ENCODE results near the gene PODXL.

PODXL gene

DNA sequence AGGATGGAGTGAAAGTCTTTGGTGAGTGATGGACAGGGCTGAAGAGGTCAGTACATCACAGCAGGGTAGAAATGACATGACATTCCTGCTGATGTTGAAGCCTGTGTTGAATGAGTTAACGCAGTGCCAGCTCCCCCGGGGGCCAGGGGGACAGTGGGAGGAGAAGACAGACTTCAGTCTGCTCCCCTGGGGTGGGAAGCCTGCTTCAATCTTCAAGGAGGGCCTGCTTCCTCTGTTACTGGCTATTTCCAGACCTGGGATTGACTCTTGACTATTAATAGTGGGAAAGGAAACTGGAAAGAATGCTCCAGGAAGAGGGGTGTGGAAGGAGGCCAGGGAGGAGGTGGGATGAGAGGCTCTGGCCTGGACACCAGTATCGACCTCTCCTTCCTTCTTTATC is 27.2 kb downstream of the PODXL start:
- H3K27me3 ChIP-seq (ENCODE audit: insufficient read depth, low read length) = peaks cover 5% of the 10 kb centered on the region
- no peak overlapping the region for H3K27ac ChIP-seq (ENCODE audit: low read depth, low read length, poor library complexity, severe bottlenecking)
- no peak overlapping the region for H3K4me3 ChIP-seq (ENCODE audit: low read depth, low read length, poor library complexity, severe bottlenecking)
- H3K4me1 ChIP-seq (ENCODE audit: insufficient read depth, low read length, severe bottlenecking) = no peaks in the 10 kb centered on the region
- no peaks in the 10 kb centered on the region for H4K20me1 ChIP-seq (ENCODE audit: insufficient read depth, low read length)
- H3F3A ChIP-seq (ENCODE audit: insufficient read depth, low read length) = no peaks in the 10 kb centered on the region
- no peaks in the 10 kb centered on the region for H3K79me2 ChIP-seq (ENCODE audit: insufficient read depth, low read length)
- H3K9me2 ChIP-seq (ENCODE audit: low read depth, low read length) = no peaks in the 10 kb centered on the region
- TF ChIP-seq EZH2 (IDR thresholded peaks at IDR 0.05; ENCODE audit: borderline replicate concordance, low read length) = no peak
- TF ChIP-seq, protein P1, sequence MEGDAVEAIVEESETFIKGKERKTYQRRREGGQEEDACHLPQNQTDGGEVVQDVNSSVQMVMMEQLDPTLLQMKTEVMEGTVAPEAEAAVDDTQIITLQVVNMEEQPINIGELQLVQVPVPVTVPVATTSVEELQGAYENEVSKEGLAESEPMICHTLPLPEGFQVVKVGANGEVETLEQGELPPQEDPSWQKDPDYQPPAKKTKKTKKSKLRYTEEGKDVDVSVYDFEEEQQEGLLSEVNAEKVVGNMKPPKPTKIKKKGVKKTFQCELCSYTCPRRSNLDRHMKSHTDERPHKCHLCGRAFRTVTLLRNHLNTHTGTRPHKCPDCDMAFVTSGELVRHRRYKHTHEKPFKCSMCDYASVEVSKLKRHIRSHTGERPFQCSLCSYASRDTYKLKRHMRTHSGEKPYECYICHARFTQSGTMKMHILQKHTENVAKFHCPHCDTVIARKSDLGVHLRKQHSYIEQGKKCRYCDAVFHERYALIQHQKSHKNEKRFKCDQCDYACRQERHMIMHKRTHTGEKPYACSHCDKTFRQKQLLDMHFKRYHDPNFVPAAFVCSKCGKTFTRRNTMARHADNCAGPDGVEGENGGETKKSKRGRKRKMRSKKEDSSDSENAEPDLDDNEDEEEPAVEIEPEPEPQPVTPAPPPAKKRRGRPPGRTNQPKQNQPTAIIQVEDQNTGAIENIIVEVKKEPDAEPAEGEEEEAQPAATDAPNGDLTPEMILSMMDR (IDR thresholded peaks at IDR 0.05; ENCODE audit: low read length) = no peak
- no peak overlapping the region for H3K4me2 ChIP-seq (ENCODE audit: low read length)
- no peak overlapping the region for H3K9ac ChIP-seq (ENCODE audit: low read length)
- H3K36me3 ChIP-seq (ENCODE audit: insufficient read depth, low read length) = no peaks in the 10 kb centered on the region
- H2AFZ ChIP-seq (ENCODE audit: low read length) = no peak overlapping the region
- H3K9me3 ChIP-seq (ENCODE audit: low read length) = no peaks in the 10 kb centered on the region

DNA sequence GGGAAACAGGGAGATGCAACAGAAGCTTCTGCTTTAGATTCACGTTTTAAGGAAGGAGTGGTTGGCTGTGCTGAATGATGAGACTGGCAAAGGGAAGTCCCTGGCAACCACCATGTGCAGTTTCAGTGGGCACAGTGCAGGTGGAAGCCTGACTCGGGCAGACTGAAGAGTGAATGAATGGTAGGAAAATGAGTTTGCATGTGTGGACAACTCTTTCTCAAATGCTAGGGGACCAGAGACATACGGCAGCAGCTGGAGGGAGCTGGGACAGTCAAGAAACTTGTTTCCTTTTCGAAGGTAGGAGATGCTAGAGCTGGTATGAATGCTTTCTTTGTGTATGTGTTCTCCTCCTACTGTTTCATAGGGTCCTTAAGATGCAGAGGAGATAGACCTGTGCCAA is 29.0 kb downstream of the PODXL start:
- Histone ChIP-seq H3K9me2 (ENCODE audit: low read depth, low read length) (no peaks in the 10 kb centered on the region), H3K79me2 (ENCODE audit: insufficient read depth, low read length) (no peaks in the 10 kb centered on the region), H3K9ac (ENCODE audit: low read length) (no peak overlapping the region), H3K9me3 (ENCODE audit: low read length) (no peaks in the 10 kb centered on the region), H3K4me2 (ENCODE audit: low read length) (no peak overlapping the region), H3K36me3 (ENCODE audit: insufficient read depth, low read length) (no peaks in the 10 kb centered on the region), H3K27me3 (ENCODE audit: insufficient read depth, low read length) (peaks cover 12% of the 10 kb centered on the region), H3K4me3 (ENCODE audit: low read depth, low read length, poor library complexity, severe bottlenecking) (no peak overlapping the region), H3K4me1 (ENCODE audit: insufficient read depth, low read length, severe bottlenecking) (no peaks in the 10 kb centered on the region), H3K27ac (ENCODE audit: low read depth, low read length, poor library complexity, severe bottlenecking) (no peak overlapping the region), H3F3A (ENCODE audit: insufficient read depth, low read length) (no peaks in the 10 kb centered on the region), H2AFZ (ENCODE audit: low read length) (no peak overlapping the region), H4K20me1 (ENCODE audit: insufficient read depth, low read length) (no peaks in the 10 kb centered on the region)
- TF ChIP-seq, protein P1 (IDR thresholded peaks at IDR 0.05; ENCODE audit: low read length) = no peak
- no peak for TF ChIP-seq EZH2 (IDR thresholded peaks at IDR 0.05; ENCODE audit: borderline replicate concordance, low read length)

DNA sequence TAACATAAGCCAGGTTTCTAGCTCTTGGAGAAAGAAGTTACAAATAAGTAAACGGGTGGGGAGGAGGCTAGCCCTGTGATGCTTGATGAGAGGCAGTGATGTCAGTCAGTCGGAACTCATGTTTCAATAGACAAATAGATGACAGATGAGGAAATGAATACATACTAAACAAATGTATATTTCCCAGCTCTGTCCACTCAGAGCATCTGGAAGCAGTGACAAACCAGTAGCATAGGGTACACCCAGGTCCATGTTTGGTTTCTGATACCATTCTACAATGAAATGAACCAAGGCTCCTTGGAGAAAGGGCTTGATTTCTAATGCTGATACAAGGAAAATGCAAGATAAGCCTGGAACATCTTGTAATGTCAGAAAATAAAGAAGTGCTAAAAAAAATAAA is 30.6 kb downstream of the PODXL start:
- Histone ChIP-seq H3K79me2 (ENCODE audit: insufficient read depth, low read length) (no peaks in the 10 kb centered on the region), H3K4me2 (ENCODE audit: low read length) (no peak overlapping the region), H3K9ac (ENCODE audit: low read length) (no peak overlapping the region), H3K27me3 (ENCODE audit: insufficient read depth, low read length) (peaks cover 15% of the 10 kb centered on the region), H3K9me3 (ENCODE audit: low read length) (no peaks in the 10 kb centered on the region), H3K9me2 (ENCODE audit: low read depth, low read length) (no peaks in the 10 kb centered on the region), H3K36me3 (ENCODE audit: insufficient read depth, low read length) (no peaks in the 10 kb centered on the region), H2AFZ (ENCODE audit: low read length) (no peak overlapping the region), H4K20me1 (ENCODE audit: insufficient read depth, low read length) (no peaks in the 10 kb centered on the region), H3K27ac (ENCODE audit: low read depth, low read length, poor library complexity, severe bottlenecking) (no peak overlapping the region), H3K4me1 (ENCODE audit: insufficient read depth, low read length, severe bottlenecking) (no peaks in the 10 kb centered on the region), H3K4me3 (ENCODE audit: low read depth, low read length, poor library complexity, severe bottlenecking) (no peak overlapping the region), H3F3A (ENCODE audit: insufficient read depth, low read length) (no peaks in the 10 kb centered on the region)
- TF ChIP-seq, protein P1 (IDR thresholded peaks at IDR 0.05; ENCODE audit: low read length) = no peak
- TF ChIP-seq EZH2 (IDR thresholded peaks at IDR 0.05; ENCODE audit: borderline replicate concordance, low read length) = no peak
